Measurements from ENCODE around the gene B9D2.

B9D2 gene

GRCh38 chr19:41364524-41365391 is 809 bp upstream of the B9D2 start:
- H3K4me3 ChIP-seq (ENCODE audit: low read length), result peak overlapping the region; percentile 95

GRCh38 chr19:41363371-41363752 is 587 bp downstream of the B9D2 start:
- H3K4me3 ChIP-seq (ENCODE audit: low read length), result peak overlapping the region; percentile 95
- peaks cover 26% of the 10 kb centered on the region for H3K4me1 ChIP-seq (ENCODE audit: control insufficient read depth, insufficient read depth, low read length)
- H3K9me3 ChIP-seq (replicated peaks; ENCODE audit: low read length), result no peaks in the 10 kb centered on the region
- H3K4me2 ChIP-seq (ENCODE audit: low read length), result peak overlapping the region; percentile 99
- H3K27me3 ChIP-seq (ENCODE audit: control insufficient read depth, insufficient read depth, low read length), result no peaks in the 10 kb centered on the region
- H3K36me3 ChIP-seq (ENCODE audit: insufficient read depth, low read length), result no peaks in the 10 kb centered on the region
- peak overlapping the region; percentile 97 for H3K9ac ChIP-seq (ENCODE audit: low read depth, low read length)

More at GRCh38 chr19:41364524-41365391, 809 bp upstream of the B9D2 start:
- no peaks in the 10 kb centered on the region for H3K27me3 ChIP-seq (ENCODE audit: control insufficient read depth, insufficient read depth, low read length)
- peaks cover 26% of the 10 kb centered on the region for H3K4me1 ChIP-seq (ENCODE audit: control insufficient read depth, insufficient read depth, low read length)
- H3K9me3 ChIP-seq (replicated peaks; ENCODE audit: low read length), result no peaks in the 10 kb centered on the region
- no peaks in the 10 kb centered on the region for H3K36me3 ChIP-seq (ENCODE audit: insufficient read depth, low read length)
- peak overlapping the region; percentile 99 for H3K4me2 ChIP-seq (ENCODE audit: low read length)
- peak overlapping the region; percentile 97 for H3K9ac ChIP-seq (ENCODE audit: low read depth, low read length)

GRCh38 chr19:41362143-41362847 is 1.7 kb downstream of the B9D2 start:
- no peak overlapping the region for H3K4me2 ChIP-seq (ENCODE audit: low read length)
- no peaks in the 10 kb centered on the region for H3K27me3 ChIP-seq (ENCODE audit: control insufficient read depth, insufficient read depth, low read length)
- H3K36me3 ChIP-seq (ENCODE audit: insufficient read depth, low read length), result no peaks in the 10 kb centered on the region
- no peak overlapping the region for H3K9ac ChIP-seq (ENCODE audit: low read depth, low read length)
- H3K9me3 ChIP-seq (replicated peaks; ENCODE audit: low read length), result no peaks in the 10 kb centered on the region
- peaks cover 16% of the 10 kb centered on the region for H3K4me1 ChIP-seq (ENCODE audit: control insufficient read depth, insufficient read depth, low read length)
- H3K4me3 ChIP-seq (ENCODE audit: low read length), result no peak overlapping the region

- H3K36me3 ChIP-seq (ENCODE audit: insufficient read depth, low read length), result no peaks in the 10 kb centered on the region
- H3K4me2 ChIP-seq (ENCODE audit: low read length), result no peak overlapping the region
- no peaks in the 10 kb centered on the region for H3K27me3 ChIP-seq (ENCODE audit: control insufficient read depth, insufficient read depth, low read length)
- H3K9me3 ChIP-seq (replicated peaks; ENCODE audit: low read length), result no peaks in the 10 kb centered on the region
- no peak overlapping the region for H3K4me3 ChIP-seq (ENCODE audit: low read length)
- no peak overlapping the region for H3K9ac ChIP-seq (ENCODE audit: low read depth, low read length)
- H3K4me1 ChIP-seq (ENCODE audit: control insufficient read depth, insufficient read depth, low read length), result peaks cover 10% of the 10 kb centered on the region
Measured at GRCh38 chr19:41359741-41360140, 4.2 kb downstream of the B9D2 start.

GRCh38 chr19:41357746-41358145 is 6.2 kb downstream of the B9D2 start:
- Histone ChIP-seq H3K4me1 (ENCODE audit: control insufficient read depth, insufficient read depth, low read length) (peaks cover 3% of the 10 kb centered on the region), H3K9me3 (replicated peaks; ENCODE audit: low read length) (no peaks in the 10 kb centered on the region), H3K4me3 (ENCODE audit: low read length) (no peak overlapping the region), H3K27me3 (ENCODE audit: control insufficient read depth, insufficient read depth, low read length) (no peaks in the 10 kb centered on the region), H3K4me2 (ENCODE audit: low read length) (no peak overlapping the region), H3K36me3 (ENCODE audit: insufficient read depth, low read length) (no peaks in the 10 kb centered on the region), H3K9ac (ENCODE audit: low read depth, low read length) (no peak overlapping the region)

- Histone ChIP-seq H3K4me2 (ENCODE audit: low read length) (no peak overlapping the region), H3K4me1 (ENCODE audit: control insufficient read depth, insufficient read depth, low read length) (peaks cover 3% of the 10 kb centered on the region), H3K27me3 (ENCODE audit: control insufficient read depth, insufficient read depth, low read length) (no peaks in the 10 kb centered on the region), H3K9me3 (replicated peaks; ENCODE audit: low read length) (no peaks in the 10 kb centered on the region), H3K36me3 (ENCODE audit: insufficient read depth, low read length) (no peaks in the 10 kb centered on the region), H3K9ac (ENCODE audit: low read depth, low read length) (no peak overlapping the region), H3K4me3 (ENCODE audit: low read length) (no peak overlapping the region)
Measured at GRCh38 chr19:41356984-41357739, 6.8 kb downstream of the B9D2 start.

GRCh38 chr19:41355802-41356201 is 8.1 kb downstream of the B9D2 start:
- no peaks in the 10 kb centered on the region for H3K27me3 ChIP-seq (ENCODE audit: control insufficient read depth, insufficient read depth, low read length)
- H3K4me3 ChIP-seq (ENCODE audit: low read length), result no peak overlapping the region
- no peaks in the 10 kb centered on the region for H3K36me3 ChIP-seq (ENCODE audit: insufficient read depth, low read length)
- H3K4me1 ChIP-seq (ENCODE audit: control insufficient read depth, insufficient read depth, low read length), result peaks cover 3% of the 10 kb centered on the region
- no peak overlapping the region for H3K4me2 ChIP-seq (ENCODE audit: low read length)
- no peak overlapping the region for H3K9ac ChIP-seq (ENCODE audit: low read depth, low read length)
- H3K9me3 ChIP-seq (replicated peaks; ENCODE audit: low read length), result no peaks in the 10 kb centered on the region

- H3K27me3 ChIP-seq (ENCODE audit: control insufficient read depth, insufficient read depth, low read length), result no peaks in the 10 kb centered on the region
- no peaks in the 10 kb centered on the region for H3K36me3 ChIP-seq (ENCODE audit: insufficient read depth, low read length)
- no peaks in the 10 kb centered on the region for H3K9me3 ChIP-seq (replicated peaks; ENCODE audit: low read length)
- no peak overlapping the region for H3K4me3 ChIP-seq (ENCODE audit: low read length)
- peaks cover 3% of the 10 kb centered on the region for H3K4me1 ChIP-seq (ENCODE audit: control insufficient read depth, insufficient read depth, low read length)
- no peak overlapping the region for H3K9ac ChIP-seq (ENCODE audit: low read depth, low read length)
- H3K4me2 ChIP-seq (ENCODE audit: low read length), result no peak overlapping the region
Measured at GRCh38 chr19:41355035-41355434, 8.9 kb downstream of the B9D2 start.

- Histone ChIP-seq H3K9me3 (replicated peaks; ENCODE audit: low read length) (no peaks in the 10 kb centered on the region), H3K4me2 (ENCODE audit: low read length) (peak overlapping the region; percentile 88), H3K27me3 (ENCODE audit: control insufficient read depth, insufficient read depth, low read length) (no peaks in the 10 kb centered on the region), H3K9ac (ENCODE audit: low read depth, low read length) (peak overlapping the region; percentile 60), H3K36me3 (ENCODE audit: insufficient read depth, low read length) (peaks cover 2% of the 10 kb centered on the region), H3K4me3 (ENCODE audit: low read length) (peak overlapping the region; percentile 94), H3K4me1 (ENCODE audit: control insufficient read depth, insufficient read depth, low read length) (peaks cover 9% of the 10 kb centered on the region)
Measured at GRCh38 chr19:41354343-41354953, 9.5 kb downstream of the B9D2 start.

- Histone ChIP-seq H3K4me1 (ENCODE audit: control insufficient read depth, insufficient read depth, low read length) (peaks cover 10% of the 10 kb centered on the region), H3K9me3 (replicated peaks; ENCODE audit: low read length) (no peaks in the 10 kb centered on the region), H3K4me3 (ENCODE audit: low read length) (peak within 1 kb of the TSS; percentile 94)
Measured at GRCh38 chr19:41353466-41354342, 10.2 kb downstream of the B9D2 start, which contains the start of gene TGFB1. TSS of gene TGFB1 (minus strand) at chr19:41353922. CDS start at chr19:41353044, 878 bp downstream.

More at GRCh38 chr19:41353466-41354342, 10.2 kb downstream of the B9D2 start, which contains the start of gene TGFB1:
- Histone ChIP-seq H3K27me3 (ENCODE audit: control insufficient read depth, insufficient read depth, low read length) (no peaks in the 10 kb centered on the region), H3K9ac (ENCODE audit: low read depth, low read length) (peak within 1 kb of the TSS; percentile 86), H3K36me3 (ENCODE audit: insufficient read depth, low read length) (peaks cover 9% of the 10 kb centered on the region), H3K4me2 (ENCODE audit: low read length) (peak within 1 kb of the TSS; percentile 88)
